ENCODE results near the gene GGCT.

GGCT gene, protein sequence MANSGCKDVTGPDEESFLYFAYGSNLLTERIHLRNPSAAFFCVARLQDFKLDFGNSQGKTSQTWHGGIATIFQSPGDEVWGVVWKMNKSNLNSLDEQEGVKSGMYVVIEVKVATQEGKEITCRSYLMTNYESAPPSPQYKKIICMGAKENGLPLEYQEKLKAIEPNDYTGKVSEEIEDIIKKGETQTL

DNA sequence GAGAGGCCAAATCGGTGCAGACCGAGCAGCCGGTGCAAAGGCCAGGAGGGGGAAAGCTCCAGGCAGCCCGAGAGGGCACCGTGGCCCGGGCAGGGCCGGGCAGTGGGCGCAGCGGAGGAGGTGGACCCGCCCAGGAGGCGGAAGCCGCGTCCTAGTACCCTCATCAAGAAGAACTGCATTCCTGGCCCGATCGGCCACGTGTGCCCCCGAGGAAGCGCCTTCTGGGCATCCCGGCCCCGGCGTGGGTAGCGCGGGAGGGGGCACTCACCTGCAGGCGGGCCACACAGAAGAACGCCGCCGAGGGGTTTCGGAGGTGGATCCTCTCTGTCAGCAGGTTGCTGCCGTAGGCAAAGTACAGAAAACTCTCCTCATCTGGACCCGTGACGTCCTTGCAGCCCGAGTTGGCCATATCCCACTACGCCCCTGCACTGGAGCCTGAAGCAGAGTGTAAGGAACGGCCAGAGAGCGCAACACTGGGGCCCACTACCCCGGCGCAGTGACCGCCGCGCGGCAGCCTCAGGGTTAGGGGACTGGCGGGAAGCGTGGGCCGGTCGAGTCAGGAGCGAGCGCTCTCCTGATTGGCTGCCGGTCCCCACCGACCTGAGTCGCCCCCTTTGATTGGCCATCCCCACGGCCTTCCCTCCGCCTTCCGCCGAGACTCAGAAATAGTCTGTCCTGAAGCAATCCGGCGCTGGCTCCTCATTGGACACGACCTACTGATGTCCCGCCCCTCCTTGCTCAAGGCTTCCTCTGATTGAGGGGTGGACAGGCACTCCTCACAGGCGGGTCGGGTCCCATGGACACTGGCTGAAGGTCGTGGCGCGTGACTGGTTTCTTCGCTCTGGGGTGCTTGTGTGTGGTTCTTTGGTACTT lies at the start of gene GGCT:
GGCT (minus strand) TSS at position 529 of the 873 bp plus-strand sequence; CDS start at position 409, 120 bp downstream.
- TF ChIP-seq, protein P1, sequence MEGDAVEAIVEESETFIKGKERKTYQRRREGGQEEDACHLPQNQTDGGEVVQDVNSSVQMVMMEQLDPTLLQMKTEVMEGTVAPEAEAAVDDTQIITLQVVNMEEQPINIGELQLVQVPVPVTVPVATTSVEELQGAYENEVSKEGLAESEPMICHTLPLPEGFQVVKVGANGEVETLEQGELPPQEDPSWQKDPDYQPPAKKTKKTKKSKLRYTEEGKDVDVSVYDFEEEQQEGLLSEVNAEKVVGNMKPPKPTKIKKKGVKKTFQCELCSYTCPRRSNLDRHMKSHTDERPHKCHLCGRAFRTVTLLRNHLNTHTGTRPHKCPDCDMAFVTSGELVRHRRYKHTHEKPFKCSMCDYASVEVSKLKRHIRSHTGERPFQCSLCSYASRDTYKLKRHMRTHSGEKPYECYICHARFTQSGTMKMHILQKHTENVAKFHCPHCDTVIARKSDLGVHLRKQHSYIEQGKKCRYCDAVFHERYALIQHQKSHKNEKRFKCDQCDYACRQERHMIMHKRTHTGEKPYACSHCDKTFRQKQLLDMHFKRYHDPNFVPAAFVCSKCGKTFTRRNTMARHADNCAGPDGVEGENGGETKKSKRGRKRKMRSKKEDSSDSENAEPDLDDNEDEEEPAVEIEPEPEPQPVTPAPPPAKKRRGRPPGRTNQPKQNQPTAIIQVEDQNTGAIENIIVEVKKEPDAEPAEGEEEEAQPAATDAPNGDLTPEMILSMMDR (IDR thresholded peaks at IDR 0.05; ENCODE audit: low read depth, low read length): no peak
- H3K4me3 ChIP-seq (ENCODE audit: low read depth, low read length): peak within 1 kb of the TSS; percentile 97

DNA sequence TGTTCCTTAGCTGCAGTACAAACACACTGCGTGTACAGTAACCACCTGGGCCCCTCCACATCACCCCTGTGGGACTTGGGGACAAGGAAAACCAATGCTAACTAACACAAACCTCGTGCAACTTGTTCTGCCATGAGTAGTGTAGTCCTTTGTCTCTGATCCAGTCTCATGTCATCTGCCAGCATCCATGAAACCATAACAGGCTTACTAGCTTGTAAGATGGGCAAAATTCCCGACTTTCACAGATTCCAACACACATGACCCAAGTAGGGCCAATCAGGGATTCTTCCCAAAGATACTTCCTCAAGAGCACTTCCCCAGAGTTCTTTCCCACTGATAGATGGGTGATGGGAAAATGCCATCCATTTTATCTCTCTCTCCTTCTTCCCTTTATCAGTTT lies 48.9 kb upstream of the GGCT start:
- no peak overlapping the region for H3K4me3 ChIP-seq (ENCODE audit: low read depth, low read length)
- TF ChIP-seq, protein P1 (IDR thresholded peaks at IDR 0.05; ENCODE audit: low read depth, low read length): no peak

DNA sequence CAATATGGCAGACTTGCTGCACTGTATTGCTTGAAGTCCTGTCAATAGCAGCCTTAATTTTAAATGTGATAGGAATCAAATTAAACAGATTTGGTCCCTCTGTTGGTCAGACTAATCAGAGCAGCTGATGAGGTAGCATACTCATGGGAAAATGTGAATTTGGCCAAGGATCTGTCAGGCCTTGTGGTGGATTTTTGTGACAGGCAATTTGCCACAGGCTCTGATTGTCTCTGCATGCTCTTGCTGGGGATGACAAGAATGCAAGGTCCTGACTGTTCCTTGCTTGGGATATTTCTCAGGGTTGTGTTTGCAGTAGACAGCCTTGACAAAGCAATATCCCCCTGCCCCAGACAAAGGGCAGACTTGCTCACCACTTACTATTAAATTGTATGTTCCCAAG lies 48.5 kb upstream of the GGCT start:
- no peak overlapping the region for H3K4me3 ChIP-seq (ENCODE audit: low read depth, low read length)

DNA sequence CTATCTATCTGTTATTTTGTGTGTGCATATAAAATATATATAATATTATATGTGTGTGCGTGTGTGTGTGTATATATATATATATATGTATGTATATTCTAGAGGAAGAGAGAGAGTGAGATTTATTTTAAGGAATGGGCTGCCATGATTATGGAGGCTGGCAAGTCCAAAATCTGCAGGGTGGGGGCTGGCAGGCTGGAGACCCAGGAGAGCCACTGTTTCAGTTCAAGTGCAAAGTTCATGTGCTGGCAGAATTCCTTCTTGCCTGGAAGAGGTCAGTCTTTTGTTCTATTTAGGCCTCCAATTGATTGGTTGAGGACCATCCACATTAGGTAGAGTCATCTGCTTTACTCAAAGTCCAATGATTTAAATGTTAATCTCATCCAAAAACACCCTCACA lies 47.7 kb upstream of the GGCT start:
- TF ChIP-seq, protein P1 (IDR thresholded peaks at IDR 0.05; ENCODE audit: low read depth, low read length): no peak
- no peak overlapping the region for H3K4me3 ChIP-seq (ENCODE audit: low read depth, low read length)

More for the DNA sequence above, 48.5 kb upstream of the GGCT start:
- TF ChIP-seq, protein P1 (IDR thresholded peaks at IDR 0.05; ENCODE audit: low read depth, low read length): no peak

DNA sequence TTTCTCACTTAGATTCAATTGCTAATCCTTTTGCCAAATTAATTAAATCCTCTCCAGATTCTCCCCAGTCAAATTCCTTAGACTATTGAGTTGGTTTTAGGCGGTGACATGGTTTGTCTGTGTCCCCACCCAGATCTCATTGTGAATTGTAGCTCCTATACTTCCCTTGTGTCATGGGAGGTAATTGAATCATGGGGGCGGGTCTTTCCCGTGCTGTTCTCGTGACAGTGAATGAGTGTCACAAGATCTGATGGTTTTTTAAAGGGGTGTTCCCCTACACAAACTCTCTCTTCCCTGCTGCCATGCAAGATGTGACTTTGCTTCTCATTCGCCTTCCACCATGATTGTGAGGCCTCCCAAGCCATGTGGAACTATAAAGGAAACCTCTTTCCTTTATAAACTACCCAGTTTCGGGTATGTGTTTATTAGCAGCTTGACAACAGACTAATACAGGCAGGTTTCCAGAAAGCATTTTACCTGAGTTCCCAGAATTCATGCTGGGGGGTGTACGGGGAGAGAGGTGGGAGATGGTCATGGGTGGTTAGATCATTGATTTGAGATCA lies 45.4 kb upstream of the GGCT start:
- H3K4me3 ChIP-seq (ENCODE audit: low read depth, low read length): no peak overlapping the region
- TF ChIP-seq, protein P1 (IDR thresholded peaks at IDR 0.05; ENCODE audit: low read depth, low read length): no peak

DNA sequence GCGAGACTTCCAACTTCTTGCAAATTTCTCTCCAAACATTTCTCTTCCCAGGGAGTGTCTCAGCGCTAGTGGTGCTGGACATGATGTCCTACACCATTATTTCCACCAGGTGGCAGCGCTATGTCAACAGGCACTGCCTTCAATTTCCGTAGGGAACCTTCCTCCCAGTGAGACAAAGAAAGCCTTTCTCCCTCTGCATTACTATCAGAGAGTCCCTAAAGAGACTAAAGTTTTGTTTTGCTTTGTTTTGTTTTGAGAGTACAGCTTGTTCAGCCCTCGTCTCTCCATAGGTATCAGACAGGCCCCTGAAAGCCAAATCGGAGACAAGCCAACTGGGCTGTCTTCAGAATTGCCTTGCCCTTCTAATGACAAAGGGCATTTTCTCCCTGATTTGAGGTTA lies 44.2 kb upstream of the GGCT start:
- no peak overlapping the region for H3K4me3 ChIP-seq (ENCODE audit: low read depth, low read length)
- TF ChIP-seq, protein P1 (IDR thresholded peaks at IDR 0.05; ENCODE audit: low read depth, low read length): peak; percentile 71

DNA sequence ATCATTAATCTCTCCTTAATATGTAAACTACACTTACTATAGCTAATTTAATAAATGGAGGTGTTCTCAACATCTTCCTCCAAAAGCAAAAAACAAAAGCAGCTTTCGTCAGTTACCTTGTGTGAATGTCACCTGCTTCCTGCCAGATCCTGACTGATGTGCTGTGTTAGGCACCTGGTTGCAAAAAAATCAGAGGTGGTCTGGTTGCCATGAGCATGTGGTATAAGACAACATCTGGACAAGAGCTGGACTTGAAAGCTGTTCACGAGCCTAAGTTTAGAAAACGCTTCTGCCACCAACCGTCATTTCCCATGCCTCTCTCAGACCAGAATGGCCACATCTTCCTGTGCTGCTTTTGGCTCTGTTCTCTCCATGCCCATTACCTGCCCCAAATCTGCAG lies 42.0 kb upstream of the GGCT start:
- TF ChIP-seq, protein P1 (IDR thresholded peaks at IDR 0.05; ENCODE audit: low read depth, low read length): no peak
- H3K4me3 ChIP-seq (ENCODE audit: low read depth, low read length): no peak overlapping the region

All from WI38 (cell line).